Thoracic aorta (tissue), 2 donors: Measurements from ENCODE around the gene GATD1. TPM values are rescaled to one million over a fixed set of nuclear protein-coding genes. Genes with fewer than 3 reads are reported as not detected.

ENCODE experiments used
- ATAC-seq: fragments of 150-250 bp; one replicate; pipeline ENCODE4 v1.8.0; 2017; ENCODE audit warnings: low read depth; ENCODE audit not compliant: insufficient number of reproducible peaks, low FRiP score
- DNase-seq: peaks from one replicate; pipeline ENCODE4 v3.0.0-alpha.2; 2020; ENCODE audit warnings: low spot score
- H3K27ac ChIP-seq, 2 donors: fragments of 200-600 bp; sonication (generic); 1 replicate in 1 of 2; 2 replicates in 1 of 2; pipeline ENCODE4 v1.5.1; 2016; ENCODE audit warnings: mild to moderate bottlenecking in 2 of 2, moderate library complexity in 2 of 2
- H3K27me3 ChIP-seq: fragments of 200-600 bp; sonication (generic); replicated peaks from 2 replicates; pipeline ENCODE4 v1.6.0; 2016; ENCODE audit warnings: mild to moderate bottlenecking; ENCODE audit not compliant: insufficient read depth
- H3K36me3 ChIP-seq: fragments of 200-600 bp; sonication (generic); one replicate; pipeline ENCODE4 v1.5.1; 2016
- H3K4me1 ChIP-seq, 2 donors: fragments of 200-600 bp; sonication (generic); 1 replicate in 1 of 2; 2 replicates in 1 of 2; pipeline versions ENCODE4 v1.5.1 to v1.6.0; 2016; ENCODE audit warnings: low read depth in 2 of 2, mild to moderate bottlenecking in 1 of 2; ENCODE audit not compliant: control insufficient read depth in 1 of 2
- H3K4me3 ChIP-seq: fragments of 200-600 bp; sonication (generic); 2 replicates; pipeline ENCODE4 v1.5.1; 2016; ENCODE audit warnings: mild to moderate bottlenecking
- H3K9me3 ChIP-seq: fragments of 200-600 bp; sonication (generic); 2 replicates; pipeline ENCODE4 v1.5.1; 2016
- CTCF ChIP-seq: fragments of 200-600 bp; sonication (generic); IDR thresholded peaks from one replicate; pipeline ENCODE4 v1.5.1; 2019; ENCODE audit warnings: antibody characterized with exemption
- total RNA-seq, 2 donors: library from RNA; depleted of rRNA; stranded (reverse); fragments of >200 nt; gene quantifications; one replicate each; pipeline versions ENCODE4 v1.1.0 to v1.2.3, GENCODE V29; 2016

The GATD1 gene
- total RNA-seq, 2 donors from 2014 or later = 32.5 to 48.7 TPM

GRCh38 chr11:774873-775592, 2.3 kb downstream of the GATD1 start:
- no peaks in the 10 kb centered on the region for H3K9me3 ChIP-seq
- peaks cover 16% of the 10 kb centered on the region for H3K36me3 ChIP-seq
- H3K27me3 ChIP-seq = no peaks in the 10 kb centered on the region
- no peak overlapping the region for H3K4me3 ChIP-seq
- TF ChIP-seq CTCF = no peak
- DNase-seq (no peak), ATAC-seq (no peak)
- no peak overlapping the region for H3K27ac ChIP-seq
- H3K4me1 ChIP-seq = peaks cover 15 to 34% of the 10 kb centered on the region in 2 donors

- H3K4me3 ChIP-seq = no peak overlapping the region
- no peak overlapping the region for H3K27ac ChIP-seq
- H3K27me3 ChIP-seq = no peaks in the 10 kb centered on the region
- no peak for ATAC-seq
- H3K9me3 ChIP-seq = no peaks in the 10 kb centered on the region
- H3K36me3 ChIP-seq = peaks cover 20% of the 10 kb centered on the region
- H3K4me1 ChIP-seq = peaks cover 15 to 34% of the 10 kb centered on the region in 2 donors
- TF ChIP-seq CTCF = no peak
- DNase-seq = no peak
Observed at GRCh38 chr11:773830-774229, 3.5 kb downstream of the GATD1 start.

GRCh38 chr11:773425-773824, 3.9 kb downstream of the GATD1 start:
- H3K4me1 ChIP-seq = peaks cover 15 to 32% of the 10 kb centered on the region in 2 donors
- H3K27ac ChIP-seq = no peak overlapping the region
- no peak for DNase-seq

GRCh38 chr11:772429-773390, 4.6 kb downstream of the GATD1 start:
- DNase-seq (no peak), ATAC-seq (no peak)
- no peak overlapping the region for H3K27ac ChIP-seq
- peaks cover 11 to 25% of the 10 kb centered on the region in 2 donors for H3K4me1 ChIP-seq
- H3K27me3 ChIP-seq = no peaks in the 10 kb centered on the region
- H3K9me3 ChIP-seq = no peaks in the 10 kb centered on the region
- no peak overlapping the region for H3K4me3 ChIP-seq
- TF ChIP-seq CTCF = no peak
- H3K36me3 ChIP-seq = peaks cover 20% of the 10 kb centered on the region

More at GRCh38 chr11:773425-773824, 3.9 kb downstream of the GATD1 start:
- Histone ChIP-seq H3K36me3 (peaks cover 20% of the 10 kb centered on the region), H3K9me3 (no peaks in the 10 kb centered on the region), H3K4me3 (no peak overlapping the region), H3K27me3 (no peaks in the 10 kb centered on the region)
- TF ChIP-seq CTCF = no peak
- no peak for ATAC-seq

- no peaks in the 10 kb centered on the region for H3K27me3 ChIP-seq
- no peak overlapping the region for H3K4me3 ChIP-seq
- H3K4me1 ChIP-seq = peaks cover 10 to 24% of the 10 kb centered on the region in 2 donors
- DNase-seq (no peak), ATAC-seq (no peak)
- H3K9me3 ChIP-seq = no peaks in the 10 kb centered on the region
- no peak overlapping the region for H3K27ac ChIP-seq
- no peak for TF ChIP-seq CTCF
- peaks cover 20% of the 10 kb centered on the region for H3K36me3 ChIP-seq
Observed at GRCh38 chr11:771617-772204, 5.6 kb downstream of the GATD1 start.
